HuH-7 (cell line): ENCODE results near the gene C1QL3.

Experiments used
- DNase-seq: peaks from one replicate; pipeline ENCODE4 v3.0.0; 2011; ENCODE audit warnings: low spot score

Gene C1QL3

DNA sequence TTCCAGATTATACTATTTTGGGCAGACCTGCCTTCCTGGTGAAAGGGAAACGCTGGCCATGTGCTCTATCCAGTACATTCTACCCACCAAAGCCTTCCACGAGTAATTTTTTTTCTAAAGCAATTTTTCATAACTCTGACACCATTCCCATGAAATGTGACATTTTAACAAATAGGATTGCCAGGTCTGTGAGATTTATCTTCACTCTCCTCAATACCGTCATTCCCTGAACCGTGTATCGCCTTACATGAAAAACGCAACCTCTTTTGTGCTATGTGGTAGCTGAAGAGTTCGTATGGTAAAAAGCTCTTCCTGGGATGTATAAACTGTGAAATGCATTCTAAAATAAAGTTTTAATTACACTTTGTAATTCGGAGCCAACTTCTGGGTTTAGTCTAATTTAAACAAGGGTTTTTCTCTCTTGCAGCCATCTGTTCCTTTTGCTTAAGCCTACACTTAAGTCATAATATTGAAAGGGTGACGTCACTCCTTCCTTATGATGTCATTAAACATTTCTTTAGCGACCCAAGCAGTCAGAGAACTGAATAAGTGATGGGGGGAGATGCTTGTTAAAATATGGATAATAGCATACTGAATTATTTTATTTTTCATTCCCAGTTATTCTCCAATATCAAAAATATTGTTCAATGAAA is 27.7 kb downstream of the C1QL3 start:
- no peak for DNase-seq

DNA sequence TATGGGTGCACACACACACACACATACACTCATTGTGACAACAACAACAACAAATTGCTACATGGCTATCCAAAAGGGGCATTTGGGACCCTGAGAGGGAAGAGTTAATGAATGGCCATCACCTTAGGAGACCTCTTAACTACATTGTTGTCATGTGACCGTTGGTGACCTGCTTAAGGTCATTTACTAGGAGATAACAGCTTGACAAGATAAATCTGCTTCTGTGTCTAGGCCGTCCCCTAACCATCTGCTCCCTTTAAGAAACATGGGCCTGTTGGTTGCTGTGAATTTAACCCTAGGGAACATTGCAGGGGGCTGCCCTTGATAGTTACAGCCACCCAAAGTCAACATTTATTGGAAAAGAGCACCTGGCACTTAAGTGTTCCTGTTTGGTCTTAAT is 29.7 kb downstream of the C1QL3 start:
- DNase-seq, result no peak

DNA sequence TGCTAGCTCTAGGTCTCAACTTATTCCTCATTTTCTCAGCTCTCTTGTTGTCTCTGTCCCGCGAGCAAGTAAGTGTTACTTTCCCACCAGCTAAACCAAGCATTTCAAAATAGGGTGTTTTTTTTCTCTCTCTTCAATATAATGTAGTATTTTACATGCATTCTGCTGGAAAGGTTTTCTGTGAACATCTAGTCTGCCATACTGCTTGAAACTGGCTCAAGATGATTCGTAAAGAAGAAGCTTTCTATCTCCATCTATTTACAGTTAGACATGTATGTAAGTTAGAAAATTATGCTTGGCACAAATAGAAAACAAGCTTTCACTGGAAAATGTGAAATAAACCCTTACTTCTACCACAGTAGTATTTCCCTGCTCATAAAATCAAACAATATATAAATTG is 31.2 kb downstream of the C1QL3 start:
- no peak for DNase-seq

DNA sequence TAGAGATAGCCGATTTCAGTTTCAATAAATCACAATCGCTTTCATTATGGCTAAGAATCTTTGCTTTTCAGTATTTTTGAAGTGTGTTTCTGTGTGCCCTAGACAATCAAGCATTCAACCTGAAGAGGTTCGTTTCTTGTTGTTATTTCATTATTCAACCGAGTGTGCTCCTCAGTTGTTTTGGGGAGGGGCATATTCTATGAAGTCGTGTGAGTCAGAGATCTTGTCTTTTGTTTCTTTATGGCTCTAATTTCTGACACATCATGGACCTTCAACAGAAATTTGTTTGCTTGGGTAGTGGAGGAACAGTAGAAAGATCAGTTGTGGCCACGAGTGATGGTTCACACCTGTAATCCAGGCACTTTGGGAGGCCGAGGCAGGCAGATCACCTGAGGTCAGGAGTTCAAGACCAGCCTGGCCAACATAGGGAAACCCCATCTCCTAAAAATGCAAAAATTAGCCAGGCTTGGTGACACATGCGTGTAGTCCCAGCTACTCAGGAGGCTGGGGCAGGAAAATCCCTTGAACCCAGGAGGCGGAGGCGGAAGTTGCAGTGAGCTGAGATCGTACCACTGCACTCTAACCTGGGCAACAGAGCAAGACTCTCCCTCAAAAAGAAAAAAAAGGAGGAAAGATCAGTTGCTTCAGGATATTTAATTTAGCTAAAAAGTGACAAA is 38.3 kb downstream of the C1QL3 start:
- DNase-seq, result no peak

DNA sequence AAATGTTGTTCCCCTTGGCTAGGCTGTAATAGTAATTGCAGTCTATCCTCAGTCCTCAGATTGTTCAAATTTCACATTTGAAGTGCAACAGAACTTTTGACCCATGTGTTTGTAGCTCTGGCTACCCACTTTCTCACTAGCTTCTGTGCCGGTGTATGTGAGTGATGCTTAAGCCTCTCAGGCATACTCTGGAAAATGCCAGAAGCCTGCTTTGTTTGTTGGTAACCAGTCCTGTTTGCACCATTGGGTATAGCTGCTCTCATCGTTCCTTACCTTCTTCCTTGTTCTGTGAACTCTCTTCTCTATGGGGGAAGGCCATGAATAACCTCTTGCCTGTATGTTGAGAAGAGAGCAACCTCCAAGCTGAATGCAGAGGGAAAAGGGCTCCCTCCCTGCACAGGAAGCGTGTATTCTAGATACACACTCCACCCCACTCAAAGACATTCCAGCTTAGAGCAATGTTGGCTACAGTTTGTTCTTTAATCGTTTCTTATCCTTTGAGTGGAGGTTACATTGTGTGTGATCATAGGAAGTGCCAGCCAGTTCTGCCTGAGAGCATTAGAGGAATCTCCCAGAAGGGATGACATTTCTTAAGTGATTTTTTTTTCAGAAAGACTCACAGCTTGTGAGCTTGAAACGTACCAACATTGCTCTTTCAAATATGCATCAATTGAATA is 40.5 kb downstream of the C1QL3 start:
- no peak for DNase-seq

DNA sequence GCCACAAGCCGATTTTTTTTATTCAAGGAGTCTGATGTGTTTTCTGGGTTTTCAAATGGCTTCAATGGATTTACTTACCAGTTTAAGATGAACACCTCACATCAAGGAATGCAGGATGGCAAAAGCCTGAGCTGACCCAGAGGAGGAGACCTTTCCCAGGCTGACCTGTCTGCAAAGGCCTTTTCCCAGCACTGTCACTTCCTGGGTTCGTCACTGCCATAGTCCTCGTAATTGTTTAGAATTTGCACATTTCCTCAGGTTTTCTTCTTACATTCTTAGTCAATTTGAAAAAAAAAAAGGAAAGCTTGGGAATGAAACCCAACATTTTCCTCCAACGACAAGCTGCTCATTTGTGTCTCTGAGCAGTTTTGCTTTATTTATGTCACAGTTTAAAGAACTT is 42.9 kb downstream of the C1QL3 start:
- no peak for DNase-seq

DNA sequence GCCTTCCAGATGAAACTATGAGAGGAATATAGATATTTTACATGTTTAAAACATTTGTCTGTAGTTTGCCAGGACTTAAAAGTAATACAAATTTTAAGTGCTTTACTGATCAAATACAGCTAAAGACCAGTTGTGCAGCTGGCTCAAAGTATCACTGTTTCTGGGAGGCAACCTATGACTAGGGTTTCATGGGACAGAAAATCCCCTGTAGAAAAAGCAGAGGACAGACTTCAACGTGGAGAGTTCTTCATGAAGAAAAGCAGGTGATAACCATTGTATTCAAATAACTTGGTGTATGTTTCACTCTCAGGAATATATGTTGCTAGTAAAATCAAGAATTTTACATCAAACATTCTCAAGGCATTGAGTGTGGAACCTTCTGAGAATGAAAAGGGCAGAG is 43.9 kb downstream of the C1QL3 start:
- DNase-seq, result no peak

DNA sequence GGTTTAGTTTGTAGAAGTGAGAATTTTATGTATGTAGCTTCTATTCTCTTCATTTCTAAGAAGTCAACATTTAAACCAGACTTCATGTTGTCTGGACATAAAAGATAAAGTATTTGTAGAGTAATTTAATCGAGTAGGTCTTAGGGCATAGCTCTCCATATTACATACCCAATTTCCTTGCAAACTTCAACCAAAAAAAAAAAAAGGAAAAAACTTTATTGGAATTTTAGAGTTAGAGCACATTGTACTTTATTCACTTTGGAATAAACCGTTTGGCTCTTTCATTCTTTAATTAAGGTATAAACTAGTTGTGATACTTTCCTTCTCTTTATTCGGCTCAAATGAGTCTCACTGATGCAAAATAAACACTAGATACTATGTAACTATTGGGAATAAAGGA is 48.9 kb downstream of the C1QL3 start:
- no peak for DNase-seq

DNA sequence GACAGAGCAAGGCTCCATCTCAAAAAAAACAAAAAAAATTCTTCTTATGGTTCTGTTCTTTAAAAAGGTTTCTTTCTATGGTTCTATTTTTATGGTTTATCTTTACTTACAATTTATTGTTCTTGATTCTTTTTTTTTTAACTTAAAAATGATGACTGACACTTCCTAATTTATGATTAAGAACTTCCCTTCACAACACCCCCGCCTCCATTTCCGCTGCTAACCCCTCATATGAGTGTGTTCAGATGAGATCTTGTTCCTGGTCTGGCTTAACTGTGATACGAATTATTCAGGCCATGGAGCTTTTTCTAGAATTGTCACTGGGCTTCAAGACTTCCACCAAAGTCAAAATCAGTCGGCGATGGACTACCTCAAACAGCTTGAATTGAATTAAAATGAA is 50.9 kb downstream of the C1QL3 start:
- DNase-seq, result no peak

DNA sequence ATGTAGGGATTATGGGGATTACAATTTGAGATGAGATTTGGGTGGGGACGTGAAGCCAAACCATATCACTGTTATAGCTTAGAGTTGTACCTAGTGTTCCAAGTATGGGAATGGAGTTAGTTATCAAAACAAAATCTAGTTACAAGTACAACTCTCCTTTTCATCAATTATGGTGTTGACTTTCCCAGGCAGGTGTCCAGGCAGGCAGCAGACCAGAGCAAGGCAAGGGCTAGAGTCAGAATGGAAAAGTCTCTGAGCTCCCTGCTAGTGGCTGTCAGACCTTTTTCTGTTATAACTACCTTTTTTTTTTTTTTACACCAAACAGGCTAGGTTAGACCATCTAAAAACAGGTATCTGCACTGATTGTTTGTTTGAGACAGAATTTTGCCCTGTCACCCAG is 55.7 kb downstream of the C1QL3 start:
- no peak for DNase-seq
